GM18858 (cell line): ENCODE results near the gene ERP44.
"Not testable (repeated sequence)": the region's sequence is repeated elsewhere in the genome, so short reads cannot be mapped to it uniquely, and the experiment has no call there.

ENCODE experiments used
- ATAC-seq: cut with Tn5 transposase; IDR thresholded peaks from one replicate; pipeline ENCODE4 v1.9.1; 2021; ENCODE audit not compliant: unreplicated experiment

ERP44 gene

GRCh38 chr9:100098887-100099721 lies at the start of gene ERP44, which contains the start of gene INVS:
Gene ERP44 (minus strand): TSS chr9:100099000. CDS start chr9:100098840, 160 bp downstream.
Gene INVS (plus strand): TSS chr9:100099243. CDS start chr9:100104522, 5,279 bp downstream.
- ATAC-seq, result peak; percentile 96

- ATAC-seq, result not testable (repeated sequence)
Observed at GRCh38 chr9:100145976-100146375, 47.2 kb upstream of the ERP44 start.

GRCh38 chr9:100145167-100145934 lies 46.6 kb upstream of the ERP44 start:
- ATAC-seq, result not testable (repeated sequence)

GRCh38 chr9:100141862-100142261 lies 43.1 kb upstream of the ERP44 start:
- not testable (repeated sequence) for ATAC-seq

GRCh38 chr9:100140303-100140702 lies 41.5 kb upstream of the ERP44 start:
- ATAC-seq, result not testable (repeated sequence)

- ATAC-seq, result not testable (repeated sequence)
Observed at GRCh38 chr9:100136799-100137198, 38.0 kb upstream of the ERP44 start.

GRCh38 chr9:100134731-100135130 lies 35.9 kb upstream of the ERP44 start:
- ATAC-seq, result no peak

- no peak for ATAC-seq
Observed at GRCh38 chr9:100131875-100132430, 33.2 kb upstream of the ERP44 start.

GRCh38 chr9:100131216-100131615 lies 32.4 kb upstream of the ERP44 start:
- no peak for ATAC-seq

GRCh38 chr9:100129772-100130171 lies 31.0 kb upstream of the ERP44 start:
- no peak for ATAC-seq

GRCh38 chr9:100126423-100126822 lies 27.6 kb upstream of the ERP44 start:
- ATAC-seq, result no peak

GRCh38 chr9:100125910-100126309 lies 27.1 kb upstream of the ERP44 start:
- ATAC-seq, result no peak

- no peak for ATAC-seq
Observed at GRCh38 chr9:100125236-100125635, 26.4 kb upstream of the ERP44 start.

- no peak for ATAC-seq
Observed at GRCh38 chr9:100120286-100120685, 21.5 kb upstream of the ERP44 start.

- ATAC-seq, result no peak
Observed at GRCh38 chr9:100117316-100117715, 18.5 kb upstream of the ERP44 start.

- no peak for ATAC-seq
Observed at GRCh38 chr9:100112677-100113336, 14.0 kb upstream of the ERP44 start.

GRCh38 chr9:100111235-100111634 lies 12.4 kb upstream of the ERP44 start:
- no peak for ATAC-seq

- ATAC-seq, result no peak
Observed at GRCh38 chr9:100108559-100108958, 9.8 kb upstream of the ERP44 start.

GRCh38 chr9:100106616-100107015 lies 7.8 kb upstream of the ERP44 start:
- ATAC-seq, result no peak

GRCh38 chr9:100105861-100106260 lies 7.1 kb upstream of the ERP44 start:
- no peak for ATAC-seq

- ATAC-seq, result no peak
Observed at GRCh38 chr9:100104314-100104713, 5.5 kb upstream of the ERP44 start.
